Stimulated activated CD8-positive, alpha-beta memory T cell treated with anti-CD3 and anti-CD28 coated beads, Interleukin-4, amount 100 ng/mL, for 48 hours (primary cell): ENCODE measurements around the gene LRRC8C.
"Not testable (repeated sequence)": the region's sequence is repeated elsewhere in the genome, so short reads cannot be mapped to it uniquely, and the experiment has no call there.

Source experiments
- DNase-seq: peaks from one replicate; pipeline ENCODE4 v3.0.0-alpha.2; 2020

The LRRC8C gene

DNA sequence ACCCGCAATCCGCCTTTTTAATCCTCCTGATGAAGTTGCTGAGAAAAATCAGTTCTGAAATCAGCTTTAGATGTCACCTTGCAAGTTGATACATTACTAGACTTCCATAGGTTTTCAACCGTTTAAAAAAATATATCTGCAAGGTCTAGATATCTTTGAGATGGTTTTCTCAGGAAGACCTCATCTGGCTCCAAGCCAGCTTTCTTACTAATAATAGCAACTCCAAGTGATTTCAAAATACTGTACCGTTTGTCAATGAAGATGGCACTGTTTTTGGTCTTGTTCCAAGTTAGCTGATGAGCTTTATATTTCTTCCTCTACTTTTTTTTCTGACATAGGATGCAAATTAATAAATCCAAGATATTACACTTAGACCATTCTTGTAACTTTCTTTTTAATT is 40.3 kb downstream of the LRRC8C start:
- DNase-seq, result no peak

DNA sequence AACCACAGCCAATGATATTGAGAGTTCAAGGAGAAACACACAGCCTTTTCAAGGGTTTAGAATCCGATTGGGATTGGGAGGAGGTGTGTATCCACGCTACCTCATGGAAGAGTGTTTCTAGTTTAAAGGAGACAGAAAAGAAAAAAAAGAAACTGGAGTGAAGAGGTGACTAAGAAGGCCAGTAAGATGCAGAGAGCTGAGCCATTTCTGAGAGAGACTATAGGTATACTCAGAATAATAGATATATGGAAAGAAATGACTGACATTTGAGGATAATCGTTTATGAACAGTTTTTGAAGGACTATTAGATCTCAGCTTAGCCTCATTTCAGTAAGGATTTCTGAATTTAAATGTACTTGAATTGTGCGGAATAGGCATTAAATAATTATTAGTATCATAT is 42.8 kb downstream of the LRRC8C start:
- DNase-seq, result no peak

DNA sequence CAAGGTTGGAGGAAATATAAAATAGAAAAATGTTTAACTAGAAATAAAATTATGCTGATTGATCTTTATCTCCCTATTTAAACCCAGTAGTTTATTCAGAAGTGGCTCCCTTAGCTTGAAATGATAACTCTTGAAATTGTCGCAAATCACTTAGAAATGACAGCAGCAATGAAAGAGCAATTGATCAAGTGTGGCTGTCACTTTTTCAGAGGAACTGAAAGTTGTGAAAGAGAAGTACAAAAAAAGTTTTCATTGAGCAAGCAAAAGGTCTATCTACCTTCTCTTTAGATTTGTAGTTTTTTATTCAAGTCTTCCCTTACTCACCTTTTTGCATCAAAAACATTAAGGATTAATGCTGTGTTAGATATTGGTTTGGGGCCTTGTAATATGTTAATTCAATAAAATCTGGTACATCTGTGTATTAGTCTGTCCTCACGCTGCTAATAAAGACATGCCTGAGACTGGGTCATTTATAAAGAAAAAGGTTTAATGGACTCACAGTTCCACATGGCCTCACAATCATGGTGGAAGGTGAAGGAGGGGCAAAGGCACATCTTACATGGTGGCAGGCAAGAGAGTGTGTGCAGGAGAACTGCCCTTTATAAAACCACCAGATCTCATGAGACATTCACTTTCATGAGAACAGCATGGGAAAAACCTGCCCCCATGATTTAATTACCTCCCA is 48.3 kb downstream of the LRRC8C start:
- no peak for DNase-seq

DNA sequence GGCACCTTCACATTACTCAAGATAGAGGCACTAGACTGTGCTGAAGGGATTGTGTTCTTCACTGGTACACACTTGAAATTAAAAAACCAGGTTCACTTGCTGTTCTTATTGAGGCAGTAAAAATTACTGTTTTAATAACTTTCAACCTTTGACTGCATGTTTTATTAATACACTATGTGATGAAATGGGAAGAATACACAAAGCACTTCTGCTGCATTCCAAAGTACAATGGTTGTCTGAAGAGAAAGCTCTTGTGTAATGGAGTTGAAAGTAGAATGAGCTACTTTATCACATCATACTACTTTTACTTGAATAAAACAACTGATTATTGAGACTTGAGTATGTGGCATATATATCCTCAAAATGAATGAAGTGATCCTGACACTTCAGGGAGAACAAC is 49.7 kb downstream of the LRRC8C start:
- no peak for DNase-seq

DNA sequence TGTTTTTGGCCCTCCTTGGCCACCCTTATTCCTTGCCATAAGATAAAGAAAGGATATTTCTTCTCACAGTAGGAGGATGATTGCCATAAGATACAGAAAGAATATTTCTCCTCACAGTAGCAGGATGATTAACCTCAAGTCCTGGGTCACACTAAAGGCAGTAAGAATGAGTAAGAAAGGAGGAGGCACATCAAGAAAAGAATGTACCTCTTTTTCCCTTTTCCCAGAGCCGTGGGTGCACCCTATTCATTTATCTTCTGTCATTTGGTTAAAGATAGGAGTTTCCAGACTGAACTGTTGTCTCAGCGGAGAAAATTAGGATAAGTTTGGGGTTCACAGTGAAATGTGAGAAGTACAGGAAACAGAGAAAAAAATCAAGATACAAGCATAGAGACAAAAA is 52.5 kb downstream of the LRRC8C start:
- DNase-seq, result no peak

DNA sequence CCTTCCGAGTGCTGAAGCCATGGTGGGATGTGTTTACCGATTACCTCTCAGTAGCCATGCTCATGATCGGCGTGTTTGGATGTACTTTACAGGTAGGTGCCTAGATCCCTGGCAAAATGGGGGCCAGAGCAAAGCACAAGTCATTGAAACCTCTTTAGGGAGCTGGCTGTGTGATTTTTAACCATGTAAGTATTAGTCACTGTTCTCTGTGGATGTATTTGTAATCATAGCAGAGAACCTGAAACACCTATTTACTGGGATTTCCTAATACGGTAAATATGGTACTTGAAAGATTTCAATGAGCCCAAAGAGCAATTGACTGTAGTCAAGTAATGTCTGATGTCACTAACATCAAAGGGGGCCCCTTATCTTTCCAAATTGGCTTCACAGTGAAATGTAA is 53.6 kb downstream of the LRRC8C start:
- DNase-seq, result no peak

DNA sequence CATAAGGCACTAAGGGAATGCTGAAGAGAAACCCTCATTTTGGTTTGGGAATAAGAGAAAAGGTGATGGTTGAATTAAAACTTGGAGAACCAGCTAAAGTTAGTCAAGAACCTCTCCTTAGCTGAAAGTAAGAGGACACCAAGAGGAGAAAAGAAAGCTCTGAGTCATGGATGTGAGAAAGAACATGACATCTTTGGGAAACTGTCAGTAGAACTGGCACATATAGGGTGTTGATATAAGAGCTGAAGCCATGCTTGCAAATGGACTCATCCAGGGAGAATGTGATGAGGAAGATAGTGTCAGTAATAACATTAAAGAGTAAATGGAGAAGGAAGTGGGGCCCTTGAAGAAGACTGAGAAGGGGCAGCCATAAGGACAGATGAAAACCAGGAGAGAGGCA is 54.3 kb downstream of the LRRC8C start:
- no peak for DNase-seq

DNA sequence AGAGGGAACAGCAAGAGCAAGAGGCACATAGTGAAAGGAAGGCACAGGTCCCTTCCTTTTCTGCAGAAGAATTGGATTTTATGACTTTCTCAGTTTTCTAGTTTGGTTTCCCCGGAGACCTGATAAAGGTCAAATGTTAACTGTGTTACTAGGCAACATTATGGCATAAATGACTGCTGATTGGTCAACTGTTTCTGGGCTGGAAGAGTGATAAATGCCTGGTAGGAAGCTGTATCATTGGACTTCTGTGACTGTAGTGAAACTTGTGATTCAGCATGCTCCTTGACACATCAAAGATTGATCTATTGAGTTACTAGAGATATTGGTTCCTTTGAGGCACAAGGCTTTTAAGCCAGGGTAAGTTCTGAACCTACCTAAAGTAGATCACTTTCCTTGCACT is 55.7 kb downstream of the LRRC8C start:
- no peak for DNase-seq

DNA sequence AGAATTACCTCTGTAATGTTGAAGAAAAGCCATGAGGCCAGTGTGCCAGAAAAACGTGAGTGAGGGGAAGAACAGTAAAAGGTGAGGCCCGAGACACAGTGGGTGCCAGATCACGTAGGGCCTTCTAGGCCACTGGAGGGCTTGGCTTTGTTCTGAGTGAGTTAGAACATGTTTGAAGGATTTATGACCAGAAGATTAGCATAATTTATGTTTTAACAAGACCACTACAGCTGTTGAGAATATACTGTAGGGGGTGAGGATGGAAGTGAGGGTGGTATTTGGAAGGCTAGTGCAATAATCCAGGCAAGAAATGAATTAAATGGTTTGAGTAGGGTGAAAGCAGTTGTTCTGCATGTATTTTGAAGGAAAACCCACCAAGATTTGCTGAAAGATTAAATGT is 56.3 kb downstream of the LRRC8C start:
- DNase-seq, result no peak

DNA sequence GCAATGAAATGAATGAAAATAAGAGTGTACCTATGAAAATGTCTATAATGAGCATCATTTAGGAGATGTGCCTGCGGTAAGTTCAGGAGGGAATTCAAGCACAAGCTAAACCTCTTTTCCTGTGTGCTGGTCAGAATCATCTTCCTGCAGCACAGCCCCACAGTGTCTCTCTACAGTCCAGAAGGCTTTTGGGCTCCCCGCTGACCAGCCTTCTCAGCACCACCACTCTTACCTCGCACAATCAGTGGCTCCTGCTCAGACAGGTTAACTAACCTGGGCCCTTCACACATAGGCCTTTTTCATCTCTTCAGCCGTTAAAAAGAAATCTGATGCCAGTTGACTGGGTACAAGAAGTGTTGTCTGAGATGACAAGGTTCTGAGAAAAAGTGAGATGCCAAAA is 57.7 kb downstream of the LRRC8C start:
- no peak for DNase-seq

DNA sequence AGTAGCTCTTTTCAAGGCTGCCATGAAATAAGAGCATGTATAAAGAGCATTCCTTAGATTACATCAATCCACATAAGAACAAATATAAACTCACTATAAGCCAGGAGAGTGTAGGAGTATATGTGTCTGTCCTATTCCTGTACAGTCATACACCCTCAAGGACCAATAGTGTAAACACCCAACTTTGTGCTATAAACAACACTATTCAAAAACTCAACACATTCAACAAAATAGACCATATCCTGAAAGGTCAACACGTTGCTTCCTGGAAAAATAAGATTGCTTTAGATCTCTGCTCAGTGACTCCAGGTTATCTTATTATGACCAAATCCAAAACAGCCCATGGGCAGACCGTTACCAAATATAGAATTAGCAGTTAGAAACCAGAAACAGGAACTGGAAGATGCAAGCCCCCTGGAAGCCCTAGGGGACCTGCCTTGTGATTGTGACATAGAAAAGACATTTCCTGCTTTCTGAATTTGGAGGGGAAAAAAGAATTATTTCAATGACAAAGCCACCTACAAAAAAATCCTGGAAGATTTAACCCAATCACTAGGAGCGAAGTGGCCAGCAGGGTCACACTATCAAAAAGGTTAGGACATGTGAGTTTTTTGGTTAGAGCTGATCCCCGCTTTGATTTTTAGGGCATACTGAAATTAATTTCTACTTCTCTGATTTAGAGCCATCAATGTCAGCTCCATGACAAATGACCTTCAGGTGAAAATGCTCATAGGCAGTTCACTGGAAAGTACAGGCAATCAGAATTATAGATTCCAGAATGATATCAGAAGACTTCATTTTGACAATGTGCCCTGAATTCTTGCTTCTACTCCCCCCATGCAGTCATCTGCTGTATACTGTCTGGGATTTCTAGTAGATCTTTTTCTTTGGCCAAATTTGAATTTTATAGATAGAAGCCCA is 59.9 kb downstream of the LRRC8C start:
- no peak for DNase-seq

DNA sequence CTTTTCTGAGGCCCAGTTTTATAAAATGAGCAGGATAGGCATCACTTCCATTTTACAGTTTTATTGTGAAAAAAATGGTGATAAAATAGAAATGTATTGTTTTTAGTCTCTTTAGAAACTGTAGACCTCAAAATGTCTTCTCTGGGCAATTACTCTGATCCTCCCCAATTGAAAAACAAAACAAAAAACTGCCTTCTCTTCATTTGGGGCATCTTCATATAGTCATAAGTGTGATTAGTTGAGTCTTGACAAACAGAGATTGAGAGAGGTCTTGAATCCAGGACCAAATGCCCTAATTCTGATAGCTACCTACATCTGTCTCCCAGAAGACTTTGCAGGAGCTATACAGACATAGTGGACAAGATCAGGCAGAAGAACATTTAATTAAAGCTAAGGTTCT is 62.9 kb downstream of the LRRC8C start:
- no peak for DNase-seq

DNA sequence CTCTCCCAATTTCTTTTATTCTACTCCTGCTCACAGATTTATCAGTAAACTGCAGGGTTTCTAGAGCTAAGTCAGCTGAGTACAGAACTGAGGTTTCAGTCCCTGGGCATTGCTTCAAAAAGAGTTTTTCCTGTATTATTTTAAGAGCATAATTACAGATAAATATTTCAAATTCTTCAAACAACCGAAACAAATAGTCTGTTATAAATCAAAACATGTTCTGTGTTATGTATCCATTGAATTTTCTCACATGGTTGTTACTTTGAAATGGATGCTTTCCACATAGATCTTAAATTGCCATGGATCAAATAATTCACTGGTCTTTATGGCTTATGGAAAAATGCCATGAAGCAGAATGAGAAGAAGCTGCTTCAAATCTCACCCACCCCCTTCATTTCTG is 64.5 kb downstream of the LRRC8C start:
- no peak for DNase-seq

DNA sequence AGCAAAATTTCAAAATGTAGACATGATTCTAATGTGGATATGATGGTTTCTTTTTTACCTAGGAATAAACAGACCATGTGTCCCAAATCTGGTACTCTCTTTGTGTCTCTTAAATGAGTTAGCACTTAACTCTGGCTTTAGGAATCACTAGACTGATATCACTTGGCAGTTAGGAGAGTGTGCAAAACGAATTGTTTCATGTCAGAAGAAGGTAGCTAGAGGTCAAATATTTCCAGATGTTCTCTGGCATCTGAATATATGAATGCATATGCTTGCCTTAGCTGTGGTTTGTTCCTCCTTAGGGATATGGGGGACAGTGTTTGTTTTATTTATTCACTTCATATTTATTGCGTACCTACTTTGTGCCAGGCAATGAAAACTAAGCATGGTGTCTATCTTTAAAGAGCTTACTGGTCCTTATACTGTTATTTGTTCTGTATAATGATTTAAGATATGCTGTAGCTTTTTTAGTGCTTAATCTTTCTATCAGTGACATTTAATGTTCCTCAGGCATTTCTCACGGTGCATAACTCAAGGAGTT is 65.2 kb downstream of the LRRC8C start:
- DNase-seq, result no peak

DNA sequence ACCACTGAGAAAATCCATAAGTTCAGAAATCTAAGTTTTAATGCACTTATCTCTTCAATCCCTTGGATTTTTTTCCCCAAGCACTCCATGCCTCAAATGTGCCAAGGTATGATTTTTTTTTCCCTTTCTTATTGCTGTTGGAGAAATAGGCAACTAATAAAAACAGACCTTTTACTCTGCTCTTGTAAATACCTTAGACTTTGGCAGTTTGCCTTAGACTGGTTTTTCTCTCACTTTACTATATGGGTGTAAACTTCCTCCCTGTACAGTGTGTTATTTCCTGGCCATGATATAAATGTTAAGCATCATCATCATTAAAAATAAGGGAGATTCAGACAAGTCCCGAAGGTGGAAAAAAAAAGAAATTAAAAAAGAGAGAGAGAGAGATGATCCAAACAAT is 65.7 kb downstream of the LRRC8C start:
- DNase-seq, result no peak

DNA sequence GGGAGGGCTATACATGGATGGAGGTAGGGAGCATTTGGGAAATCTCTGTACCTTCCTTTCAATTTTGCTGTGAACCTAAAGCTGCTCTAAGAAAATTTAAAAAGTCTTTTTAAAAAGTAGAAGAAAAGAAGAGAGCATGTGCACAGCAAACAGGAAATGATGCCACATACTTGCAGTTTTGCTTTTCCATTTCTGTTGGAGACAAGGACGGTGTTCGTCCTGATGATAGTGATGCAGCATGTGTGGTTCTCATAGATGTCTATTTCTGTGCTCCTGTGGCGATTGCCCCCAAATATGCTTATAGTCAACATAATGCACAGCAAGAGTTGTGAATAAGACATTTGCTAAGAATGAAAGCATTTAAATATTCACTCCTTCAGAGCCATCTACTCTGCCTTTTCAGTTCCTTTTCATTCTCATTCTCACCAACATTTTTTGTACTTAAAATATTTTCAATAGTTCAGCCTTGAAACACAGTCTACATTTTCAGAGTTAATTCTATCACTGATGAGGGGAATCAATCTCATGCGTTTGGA is 66.6 kb downstream of the LRRC8C start:
- no peak for DNase-seq

DNA sequence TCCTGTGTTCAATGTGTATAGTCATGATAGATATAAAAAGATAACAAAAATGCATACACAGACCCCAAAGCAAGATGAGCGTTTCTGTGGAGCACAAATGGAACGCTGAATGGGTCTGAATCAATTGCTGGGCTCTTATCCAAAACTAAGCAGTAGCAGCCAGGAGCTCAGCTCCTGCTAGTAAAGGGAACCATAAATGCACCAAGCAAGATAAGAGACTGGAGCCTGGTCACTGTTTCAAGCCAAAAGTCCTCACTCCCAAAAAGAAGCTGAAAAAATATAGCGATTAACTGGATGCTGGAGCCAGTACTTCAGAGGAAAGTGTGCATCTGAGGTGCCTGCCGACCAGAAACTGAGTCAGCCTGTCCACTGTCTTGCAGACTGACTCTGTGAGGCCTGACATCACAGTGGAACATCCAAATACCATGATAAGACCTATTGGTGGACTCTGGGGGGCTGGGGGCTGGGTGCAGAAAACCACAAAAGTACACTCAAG is 68.9 kb downstream of the LRRC8C start:
- peak; percentile 64 for DNase-seq

DNA sequence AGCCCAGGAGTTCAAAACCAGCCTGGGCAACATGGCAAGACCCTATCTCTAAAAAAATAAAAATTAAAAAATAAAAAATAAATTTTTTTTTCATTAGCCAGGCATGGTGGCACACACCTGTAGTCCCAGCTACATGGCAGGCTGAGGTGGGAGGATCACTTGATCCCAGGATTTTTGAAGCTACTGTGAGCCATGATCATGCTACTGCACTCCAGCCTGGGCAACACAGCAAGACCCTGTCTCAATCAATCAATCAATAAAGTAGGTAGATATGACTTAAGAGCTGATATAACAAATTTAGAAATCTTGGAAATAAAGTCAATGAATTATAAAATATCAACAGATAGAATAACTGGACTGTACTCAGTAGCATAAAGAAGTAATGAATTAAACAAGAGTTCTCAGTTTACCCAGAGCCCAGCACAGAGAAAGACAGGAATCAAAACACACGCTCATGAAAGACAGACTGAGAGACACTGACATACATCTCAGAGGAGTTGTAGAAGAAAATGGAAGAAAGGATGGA is 69.7 kb downstream of the LRRC8C start:
- no peak for DNase-seq

DNA sequence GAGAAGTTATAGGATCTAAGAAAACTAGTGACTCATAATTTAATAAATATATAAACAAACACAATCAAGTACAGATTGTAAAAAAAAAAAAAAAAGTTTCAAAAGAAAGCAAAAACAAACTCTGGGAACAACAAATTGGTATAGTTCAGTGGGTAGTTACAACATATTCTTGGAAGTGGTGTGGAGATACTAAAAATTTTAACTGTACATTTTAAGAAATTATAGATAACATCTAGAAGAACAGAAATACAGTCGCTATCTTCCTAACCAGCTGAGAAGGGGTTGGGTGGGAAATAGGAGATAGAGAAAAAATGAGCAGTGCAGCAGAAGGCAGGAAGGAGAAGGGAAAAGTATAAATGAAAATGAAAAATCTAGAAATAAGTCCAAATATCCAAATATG is 70.5 kb downstream of the LRRC8C start:
- DNase-seq, result no peak

DNA sequence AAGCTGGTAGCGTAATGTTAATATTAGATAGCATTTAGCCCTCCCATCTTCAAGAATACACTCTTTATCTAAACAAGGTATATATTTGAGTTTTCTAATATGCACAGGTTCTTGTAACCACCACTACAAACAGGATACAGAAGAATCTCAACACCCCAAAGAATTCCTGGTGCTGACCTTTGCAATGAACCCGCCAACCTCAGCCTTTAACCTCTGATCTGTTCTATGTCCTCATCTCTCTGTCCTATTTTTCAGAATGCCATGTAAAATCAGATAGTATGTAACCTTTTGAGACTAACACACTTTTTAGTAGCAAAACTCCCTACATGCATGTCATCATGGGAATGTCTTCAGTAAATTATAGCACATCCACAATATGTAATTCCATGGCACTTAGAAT is 71.1 kb downstream of the LRRC8C start:
- no peak for DNase-seq

DNA sequence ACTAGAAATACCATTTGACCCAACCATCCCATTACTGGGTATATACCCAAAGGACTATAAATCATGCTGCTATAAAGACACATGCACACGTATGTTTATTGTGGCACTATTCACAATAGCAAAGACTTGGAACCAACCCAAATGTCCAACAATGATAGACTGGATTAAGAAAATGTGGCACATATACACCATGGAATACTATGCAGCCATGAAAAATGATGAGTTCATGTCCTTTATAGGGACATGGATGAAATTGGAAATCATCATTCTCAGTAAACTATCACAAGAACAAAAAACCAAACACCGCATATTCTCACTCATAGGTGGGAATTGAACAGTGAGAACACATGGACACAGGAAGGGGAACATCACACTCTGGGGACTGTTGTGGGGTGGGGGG is 72.0 kb downstream of the LRRC8C start:
- DNase-seq, result not testable (repeated sequence)

DNA sequence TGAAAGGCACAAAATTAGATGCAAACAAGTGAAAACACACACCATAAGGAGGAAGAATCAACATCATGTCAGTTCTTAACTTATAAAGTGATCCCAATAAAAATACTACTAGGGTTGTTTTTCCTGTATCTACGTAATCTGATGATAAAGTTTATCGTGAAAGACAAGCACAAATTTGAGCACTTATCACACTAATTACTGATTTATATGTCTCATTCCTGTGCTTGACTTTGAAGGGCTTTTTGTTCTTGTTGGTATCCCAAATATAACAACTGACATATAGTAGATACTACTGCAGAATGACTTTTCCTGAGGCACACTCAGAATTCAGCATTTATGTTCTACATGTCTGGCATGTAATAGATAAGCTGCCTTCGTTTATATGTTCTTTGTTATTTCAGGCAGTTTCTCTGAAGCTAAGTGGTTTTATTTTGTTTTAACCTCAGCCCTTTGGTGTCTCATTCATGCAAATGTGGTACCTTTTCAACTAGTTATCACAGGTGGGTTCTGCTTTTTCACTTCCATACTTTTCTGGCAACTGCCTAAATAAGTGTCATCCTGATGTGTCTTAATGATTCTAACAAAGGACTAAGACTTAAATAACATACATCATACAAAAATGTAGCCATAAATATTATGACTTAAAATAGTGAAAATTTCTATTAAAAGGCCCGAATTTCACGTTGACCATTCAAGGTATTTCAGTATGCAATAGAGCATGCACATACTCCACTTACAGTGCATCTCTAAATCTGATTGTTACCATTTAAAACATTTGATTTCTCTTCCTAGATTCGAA is 73.2 kb downstream of the LRRC8C start:
- no peak for DNase-seq

DNA sequence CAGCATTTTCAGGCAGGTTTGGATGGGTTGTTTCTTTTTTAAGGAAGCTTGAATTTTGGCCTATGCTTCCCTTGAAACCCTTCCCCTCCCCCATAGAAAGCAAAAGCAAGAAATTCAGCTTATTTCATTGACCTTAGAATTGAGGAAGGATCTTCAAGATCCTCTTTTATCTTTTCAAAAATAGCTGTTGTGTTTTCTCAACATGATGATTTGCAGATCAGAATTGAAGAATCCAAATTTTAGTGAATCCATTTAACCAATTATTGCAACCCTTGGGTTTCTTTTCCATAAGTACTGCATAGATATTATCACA is 73.7 kb downstream of the LRRC8C start:
- DNase-seq, result no peak
